GM12873 (cell line): Measurements from ENCODE around the gene PYGO1.

Source experiments
- TF ChIP-seq, protein P1 (sequence below): IDR thresholded peaks from 2 replicates; pipeline ENCODE4 v1.5.1; 2012; ENCODE audit warnings: low read depth, mild to moderate bottlenecking, moderate library complexity, low read length, control low read depth; ENCODE audit not compliant: insufficient read depth; ENCODE audit errors: missing control alignments

Gene PYGO1

DNA sequence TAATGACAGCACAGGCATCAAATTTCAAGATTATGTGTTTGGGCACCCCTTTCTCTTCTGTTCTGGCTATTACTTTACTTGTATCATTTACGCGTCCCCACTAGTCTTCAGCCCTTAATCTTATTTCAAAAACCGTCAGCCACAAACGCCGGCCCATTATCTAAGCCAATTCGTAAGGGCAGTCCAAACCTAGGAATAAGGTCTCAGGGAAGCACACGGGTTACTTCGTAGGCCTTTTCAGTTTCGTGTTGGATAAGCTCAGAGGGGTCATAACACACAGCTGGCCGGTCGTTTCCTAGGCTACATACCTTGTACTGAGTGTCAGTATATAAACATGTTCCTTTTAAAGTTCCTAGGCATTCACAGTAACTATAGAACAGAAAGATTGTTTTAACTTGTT is 75.0 kb downstream of the PYGO1 start:
- TF ChIP-seq, protein P1, sequence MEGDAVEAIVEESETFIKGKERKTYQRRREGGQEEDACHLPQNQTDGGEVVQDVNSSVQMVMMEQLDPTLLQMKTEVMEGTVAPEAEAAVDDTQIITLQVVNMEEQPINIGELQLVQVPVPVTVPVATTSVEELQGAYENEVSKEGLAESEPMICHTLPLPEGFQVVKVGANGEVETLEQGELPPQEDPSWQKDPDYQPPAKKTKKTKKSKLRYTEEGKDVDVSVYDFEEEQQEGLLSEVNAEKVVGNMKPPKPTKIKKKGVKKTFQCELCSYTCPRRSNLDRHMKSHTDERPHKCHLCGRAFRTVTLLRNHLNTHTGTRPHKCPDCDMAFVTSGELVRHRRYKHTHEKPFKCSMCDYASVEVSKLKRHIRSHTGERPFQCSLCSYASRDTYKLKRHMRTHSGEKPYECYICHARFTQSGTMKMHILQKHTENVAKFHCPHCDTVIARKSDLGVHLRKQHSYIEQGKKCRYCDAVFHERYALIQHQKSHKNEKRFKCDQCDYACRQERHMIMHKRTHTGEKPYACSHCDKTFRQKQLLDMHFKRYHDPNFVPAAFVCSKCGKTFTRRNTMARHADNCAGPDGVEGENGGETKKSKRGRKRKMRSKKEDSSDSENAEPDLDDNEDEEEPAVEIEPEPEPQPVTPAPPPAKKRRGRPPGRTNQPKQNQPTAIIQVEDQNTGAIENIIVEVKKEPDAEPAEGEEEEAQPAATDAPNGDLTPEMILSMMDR = no peak

DNA sequence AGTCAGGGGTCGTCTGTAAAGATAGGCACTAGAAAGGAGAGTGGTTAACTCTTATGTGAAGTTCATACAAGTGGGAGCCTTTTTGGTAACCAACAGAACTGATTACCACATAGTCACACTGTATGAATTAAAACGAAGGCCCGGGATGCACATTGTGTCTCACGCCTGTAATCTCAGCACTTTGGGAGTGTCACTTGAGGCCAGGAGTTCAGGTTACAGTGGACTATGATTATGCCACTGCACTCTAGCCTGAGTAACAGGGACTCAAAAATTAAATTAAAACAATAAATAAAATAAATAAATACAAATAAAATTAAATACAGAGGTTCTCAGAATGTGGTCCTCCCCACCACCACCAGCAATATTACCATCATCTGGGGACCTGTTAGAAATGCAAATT is 80.6 kb downstream of the PYGO1 start:
- TF ChIP-seq, protein P1 = no peak

DNA sequence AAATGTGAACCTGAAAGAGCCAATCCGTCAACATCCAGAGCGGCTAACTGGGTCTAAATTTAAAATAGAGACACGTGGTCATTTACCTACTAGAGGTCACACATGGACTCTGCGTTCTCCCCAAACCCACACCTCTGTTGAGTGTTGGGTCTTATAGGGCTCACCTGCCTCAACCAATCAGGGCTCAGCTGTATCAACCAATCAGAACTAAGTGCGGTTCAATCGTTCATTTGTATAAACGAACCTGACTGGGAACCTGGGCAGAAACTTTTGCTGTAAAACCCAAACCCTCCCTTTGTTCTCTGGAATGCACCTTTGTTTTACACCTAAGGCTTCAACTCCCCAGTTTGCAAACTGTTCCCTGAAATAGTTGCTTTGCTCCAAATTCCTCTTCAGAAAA is 89.0 kb downstream of the PYGO1 start:
- TF ChIP-seq, protein P1 = no peak

DNA sequence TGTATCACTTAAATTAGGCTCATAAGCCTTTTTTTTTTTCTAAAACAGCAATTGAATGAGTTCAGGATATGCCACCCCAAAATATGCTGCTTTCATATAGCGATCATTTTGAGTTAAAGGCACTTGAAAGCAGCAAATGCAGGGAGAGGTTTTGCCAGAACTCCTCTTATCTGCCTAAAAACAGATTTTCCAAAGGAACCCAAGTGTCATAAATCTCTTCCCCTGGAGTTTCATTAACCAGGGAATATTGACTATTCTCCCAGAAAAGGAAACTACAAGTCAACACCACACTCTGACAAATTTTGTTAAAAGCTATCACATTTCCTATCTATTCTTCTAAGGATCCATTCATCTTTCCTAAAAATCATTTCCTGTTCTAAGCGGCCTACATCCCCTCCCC is 91.4 kb downstream of the PYGO1 start:
- TF ChIP-seq, protein P1 = no peak

DNA sequence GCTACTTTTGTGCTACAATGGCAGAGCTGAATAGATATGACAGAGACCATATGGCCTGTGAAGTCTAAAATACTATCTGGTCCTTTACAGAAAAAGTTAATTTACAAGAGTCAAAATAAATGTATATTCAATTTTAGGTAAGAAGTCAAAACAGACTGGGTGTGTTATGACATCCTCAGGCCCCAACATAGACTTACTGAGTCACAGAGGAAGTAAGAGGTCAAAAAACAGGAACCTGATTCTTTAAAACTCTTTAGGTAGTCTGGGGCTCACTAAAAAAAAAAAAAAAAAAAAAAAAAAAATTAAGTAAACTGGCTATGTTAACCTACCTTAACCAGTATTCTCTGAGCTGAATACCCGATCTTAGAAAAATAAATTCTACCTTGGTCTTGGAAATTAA is 93.2 kb downstream of the PYGO1 start:
- TF ChIP-seq, protein P1 = no peak
